Stimulated activated CD4-positive, alpha-beta T cell treated with anti-CD3 and anti-CD28 coated beads, Interleukin-2, amount 100 ng/mL, for 24 hours (primary cell): ENCODE results near the gene CACUL1.
A peak's percentile ranks its signal among the peaks of the same experiment; 100 is the strongest.
"Not testable (repeated sequence)": the region's sequence is repeated elsewhere in the genome, so short reads cannot be mapped to it uniquely, and the experiment has no call there.

ENCODE experiments used
- DNase-seq, 2 donors: peaks; one replicate each; pipeline ENCODE4 v3.0.0-alpha.2; 2020

Gene CACUL1

DNA sequence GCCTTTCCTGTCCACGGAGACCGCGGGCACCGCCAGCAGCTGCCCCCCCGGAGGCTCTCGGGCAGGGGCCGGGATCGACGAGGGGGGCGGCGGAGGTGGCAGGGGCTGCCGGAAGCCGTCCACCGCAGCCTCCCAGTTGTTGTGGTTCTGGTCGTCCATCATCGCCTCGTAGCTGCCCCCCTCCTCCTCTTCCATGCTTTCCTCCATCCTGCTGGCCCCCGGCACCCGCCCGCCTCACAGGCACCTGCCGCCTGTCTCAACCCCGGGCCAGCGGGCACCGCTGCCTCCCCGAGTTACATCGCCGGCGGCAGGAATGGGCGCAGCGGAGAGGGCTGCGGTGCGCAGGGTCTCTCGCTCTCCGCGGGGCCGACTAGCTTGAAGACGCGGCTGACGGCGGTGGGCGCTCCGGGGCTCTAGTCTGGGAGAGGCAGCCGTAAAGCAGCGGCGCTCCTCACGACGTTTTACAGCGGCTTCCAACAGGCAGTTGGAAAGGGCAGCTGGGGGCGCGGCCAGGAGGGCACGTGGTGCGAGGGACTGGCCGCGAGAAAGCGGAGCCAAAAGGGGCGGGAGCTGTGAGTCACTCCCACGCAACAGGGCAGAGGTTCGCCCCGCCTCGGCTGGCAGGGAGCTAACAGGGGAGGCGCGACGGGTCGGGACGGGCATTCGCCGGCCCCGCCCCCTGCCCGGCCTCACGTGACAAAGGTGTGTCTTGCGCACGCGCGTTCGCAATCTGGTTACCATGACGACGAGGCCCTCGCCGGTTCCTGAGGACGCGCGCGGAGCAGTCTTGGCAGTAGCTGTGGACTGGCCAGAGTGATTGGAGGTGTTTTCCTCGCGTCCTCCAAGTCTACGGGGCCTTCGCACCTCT, at the start of gene CACUL1:
Gene CACUL1 (minus strand): TSS at position 415 of the 868 bp plus-strand sequence. CDS start 208 bp downstream, at position 207.
- peak; percentile 99 for DNase-seq

DNA sequence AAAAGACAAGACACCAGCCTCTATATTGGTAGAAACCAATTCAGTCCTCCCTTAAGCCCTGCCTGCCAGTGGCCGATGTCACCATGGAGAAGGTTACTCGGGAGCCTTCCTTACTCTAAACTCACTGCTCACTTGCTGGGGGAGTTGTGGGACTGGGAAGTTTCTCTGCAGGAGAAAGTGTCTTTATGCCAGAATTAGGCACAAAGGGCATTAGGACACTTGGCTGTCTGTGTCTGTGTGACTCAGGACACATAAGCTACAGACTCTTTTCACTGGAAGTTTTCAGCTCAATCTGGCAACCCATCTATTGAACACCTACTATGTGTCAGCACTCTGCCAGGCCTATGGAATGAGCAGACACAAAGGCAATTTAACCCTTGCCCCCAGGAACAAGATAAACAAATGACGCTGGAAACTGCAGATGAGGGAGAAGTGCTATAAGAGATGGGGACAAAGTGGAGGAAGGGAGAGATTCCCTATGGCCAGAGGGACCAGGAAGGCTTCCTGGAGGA, 49.5 kb upstream of the CACUL1 start:
- DNase-seq: no peak

DNA sequence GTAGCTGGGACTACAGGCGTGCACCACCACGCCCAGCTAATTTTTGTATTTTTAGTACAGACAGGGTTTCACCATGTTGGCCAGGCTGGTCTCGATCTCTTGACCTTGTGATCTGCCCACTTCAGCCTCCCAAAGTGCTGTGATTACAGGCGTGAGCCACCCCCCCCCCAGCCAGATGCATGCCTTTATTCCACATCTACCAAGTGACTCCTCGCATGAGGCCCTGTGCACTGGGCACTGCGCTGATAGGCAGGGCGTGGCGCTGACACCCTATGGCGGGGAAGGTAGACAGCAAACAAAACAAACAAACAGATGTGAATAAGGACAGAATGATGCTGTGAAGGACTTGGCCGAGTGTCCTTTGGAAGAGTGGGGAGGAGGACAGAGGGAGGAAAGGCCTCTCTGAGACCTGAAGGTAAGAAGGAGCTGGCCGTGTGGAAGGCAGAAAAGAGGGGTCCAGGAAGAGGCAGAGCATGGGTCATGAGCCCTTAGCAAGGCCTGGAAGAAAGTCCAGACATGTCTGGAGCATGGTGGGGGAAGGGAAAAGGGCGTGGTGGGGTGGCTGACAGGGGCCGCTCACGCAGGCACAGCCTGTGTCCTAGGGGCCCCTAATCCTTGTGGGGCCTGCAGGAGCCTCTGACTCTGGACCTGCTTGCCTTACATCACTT, 47.5 kb upstream of the CACUL1 start:
- no peak for DNase-seq

DNA sequence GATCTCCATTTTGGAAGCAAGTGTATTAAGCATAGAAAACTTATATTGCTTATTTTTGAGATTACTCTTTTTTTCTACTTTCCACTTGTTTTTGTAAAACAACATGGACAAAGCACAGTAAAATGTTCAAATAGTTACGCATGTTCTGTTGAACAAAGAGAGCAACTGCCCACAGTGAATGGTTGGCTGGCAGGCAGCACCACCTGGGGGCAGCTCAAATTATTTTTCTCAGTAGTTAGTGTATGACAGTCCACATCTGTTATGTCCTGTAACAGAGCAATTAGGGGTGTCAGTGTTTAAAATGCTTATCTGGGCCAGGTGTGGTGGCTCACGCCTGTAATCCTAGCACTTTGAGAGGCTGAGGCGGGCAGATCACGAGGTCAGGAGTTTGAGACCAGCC, 46.1 kb upstream of the CACUL1 start:
- peak in 1 of 2 donors; percentile 4 for DNase-seq

DNA sequence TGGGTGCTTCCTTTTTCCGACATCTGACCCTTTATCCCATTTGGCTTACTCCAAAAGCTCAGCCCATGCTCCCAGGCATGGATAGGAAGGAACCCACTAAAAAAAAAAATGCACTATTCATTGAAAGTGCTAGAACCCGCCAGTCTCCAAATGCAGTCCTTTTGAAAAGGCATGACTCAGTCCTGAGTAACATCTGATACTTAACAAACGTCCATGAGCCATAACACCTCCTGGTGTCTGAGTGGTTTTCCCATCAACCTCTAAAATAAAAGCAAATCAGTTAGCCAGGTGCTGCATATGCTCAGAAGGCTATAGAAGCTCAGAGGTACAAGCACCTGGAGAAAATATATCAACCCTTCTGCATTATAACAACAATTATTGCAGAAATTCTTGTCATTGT, 45.0 kb upstream of the CACUL1 start:
- DNase-seq: no peak

DNA sequence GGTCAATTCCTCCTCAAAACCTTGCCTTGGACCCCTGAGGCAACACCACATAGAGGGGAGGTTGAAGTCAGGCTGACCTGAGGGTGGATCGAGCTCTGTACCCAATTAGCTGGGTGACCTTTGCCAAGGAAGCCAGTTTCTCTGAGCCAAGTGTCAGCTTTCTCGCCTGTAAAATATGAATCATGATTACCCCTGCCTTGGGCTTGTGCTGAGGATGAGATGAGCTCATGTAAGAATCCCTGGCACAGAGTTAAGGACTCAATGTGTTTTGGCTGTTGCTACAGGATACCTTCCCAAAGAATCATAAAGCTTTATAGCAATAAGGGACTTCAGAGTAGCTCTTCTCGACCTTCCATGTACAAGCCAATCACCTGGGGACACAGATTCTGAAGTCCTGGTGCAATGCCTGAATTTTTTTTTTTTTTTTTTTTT, 43.5 kb upstream of the CACUL1 start:
- no peak for DNase-seq

DNA sequence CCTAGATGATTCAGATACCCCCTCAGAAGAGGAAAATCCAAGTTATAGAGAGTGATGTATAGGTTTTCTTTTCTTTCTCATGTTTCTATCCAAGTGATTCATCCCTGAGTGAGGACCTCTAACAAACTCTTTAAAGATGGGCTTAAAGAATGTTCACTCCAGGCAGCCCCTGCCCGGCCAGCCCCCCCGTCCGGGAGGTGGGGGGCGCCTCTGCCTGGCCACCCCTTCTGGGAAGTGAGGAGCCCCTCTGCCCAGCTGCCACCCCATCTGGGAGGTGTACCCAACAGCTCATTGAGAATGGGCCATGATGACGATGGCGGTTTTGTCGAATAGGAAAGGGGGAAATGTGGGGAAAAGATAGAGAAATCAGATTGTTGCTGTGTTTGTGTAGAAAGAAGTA, 40.2 kb upstream of the CACUL1 start:
- DNase-seq: not testable (repeated sequence)

DNA sequence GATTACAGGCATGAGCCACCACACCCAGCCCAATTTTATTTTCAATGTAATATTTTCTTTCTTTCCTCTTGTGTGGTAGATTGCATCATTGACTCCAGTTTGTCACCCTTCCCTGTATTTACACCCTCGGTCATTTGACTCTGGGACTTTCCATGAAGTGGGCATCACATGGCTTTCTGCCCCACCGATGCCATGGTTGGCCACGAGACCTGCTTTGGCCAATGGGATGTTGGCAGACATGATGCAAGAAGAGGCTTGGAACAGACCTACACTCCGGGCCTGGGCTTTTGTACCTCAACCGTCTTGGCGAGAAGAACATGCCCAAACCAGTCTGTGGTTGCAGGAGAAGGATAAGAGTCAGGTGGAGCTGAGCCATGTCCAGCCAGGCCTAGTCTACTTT, 38.8 kb upstream of the CACUL1 start:
- no peak for DNase-seq

DNA sequence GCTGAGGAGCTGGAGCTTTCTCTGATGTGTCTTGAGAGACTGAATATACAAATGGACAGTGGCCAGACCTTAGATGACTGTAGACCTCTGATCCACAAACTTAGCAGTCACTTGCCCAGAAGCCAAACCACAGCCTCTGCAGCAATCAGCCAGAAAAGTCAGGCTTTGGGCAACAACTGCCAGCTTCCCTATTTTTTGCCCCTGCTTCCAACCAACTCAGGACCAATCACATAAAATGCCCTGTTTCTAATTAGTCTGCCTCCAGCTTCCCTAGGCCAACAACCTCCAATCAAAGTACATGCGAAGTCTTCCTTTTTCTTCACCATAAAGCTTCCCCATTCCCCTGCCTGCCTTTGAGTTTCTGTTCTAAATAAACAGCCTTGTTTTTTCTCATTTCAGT, 37.8 kb upstream of the CACUL1 start:
- no peak for DNase-seq

DNA sequence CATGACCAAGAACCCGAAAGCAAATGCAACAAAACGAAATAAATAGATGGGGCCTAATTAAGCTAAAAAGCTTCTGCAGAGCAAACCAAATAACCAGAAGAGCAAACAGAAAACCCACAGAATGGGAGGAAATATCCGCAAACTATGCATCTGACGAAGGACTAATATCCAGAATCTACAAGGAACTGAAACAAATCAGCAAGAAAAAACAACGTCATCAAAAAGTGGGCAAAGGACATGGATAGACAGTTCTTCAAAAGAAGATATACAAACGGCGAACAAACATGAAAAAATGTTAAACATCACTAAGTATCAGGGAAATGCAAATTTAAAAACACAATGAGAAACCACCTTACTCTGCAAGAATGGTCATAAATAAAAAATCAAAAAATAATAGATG, 35.3 kb upstream of the CACUL1 start:
- no peak for DNase-seq

DNA sequence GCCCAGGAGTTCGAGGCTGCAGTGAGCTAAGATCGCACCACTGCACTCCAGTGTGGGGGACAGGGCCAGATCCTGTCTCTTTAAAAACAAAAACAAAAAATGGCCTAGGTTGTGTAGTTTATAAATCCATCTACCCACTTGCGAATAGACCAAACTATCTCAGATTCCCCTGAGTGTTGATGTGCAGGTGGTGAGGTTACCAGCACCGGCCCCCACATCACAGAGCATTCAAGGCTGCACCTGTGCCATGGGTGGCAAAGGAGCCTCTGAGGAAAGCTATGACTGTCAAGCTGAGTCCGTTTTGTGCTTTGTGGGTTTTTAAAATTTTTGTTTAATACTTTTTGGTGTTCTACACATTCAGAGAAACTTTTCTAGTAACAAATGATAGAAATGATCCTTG, 30.8 kb upstream of the CACUL1 start:
- DNase-seq: no peak

DNA sequence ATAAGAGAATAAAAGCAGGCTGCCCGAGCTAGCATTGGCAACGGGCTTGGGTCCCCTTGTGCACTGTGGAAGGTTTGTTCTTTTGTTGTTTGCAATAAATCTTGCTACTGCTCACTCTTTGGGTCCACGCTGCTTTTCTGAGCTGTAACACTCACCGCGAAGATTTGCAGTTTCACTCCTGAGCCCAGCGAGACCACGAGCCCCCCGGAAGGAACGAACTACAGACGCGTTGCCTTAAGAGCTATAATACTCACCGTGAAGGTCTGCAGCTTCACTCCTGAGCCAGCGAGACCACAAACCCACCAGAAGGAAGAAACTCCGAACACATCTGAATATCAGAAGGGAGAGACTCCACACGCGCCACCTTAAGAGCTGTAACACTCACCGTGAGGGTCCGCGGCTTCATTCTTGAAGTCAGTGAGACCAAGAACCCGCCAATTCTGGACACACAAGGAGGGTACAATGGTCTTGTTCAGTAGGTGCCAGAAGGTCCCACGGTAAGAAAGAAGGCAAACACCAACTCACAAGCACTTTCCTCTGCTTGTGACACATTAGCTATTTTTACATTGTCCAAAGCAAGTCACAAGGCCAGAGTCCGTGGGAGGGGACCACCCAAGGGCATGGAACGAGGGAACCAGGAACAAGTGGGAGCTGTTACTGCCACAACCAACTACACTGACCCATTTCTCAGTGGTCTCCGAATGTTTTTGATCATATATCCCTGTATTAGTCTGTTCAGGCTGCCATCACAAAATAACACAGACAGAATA, 29.2 kb upstream of the CACUL1 start:
- DNase-seq: no peak

DNA sequence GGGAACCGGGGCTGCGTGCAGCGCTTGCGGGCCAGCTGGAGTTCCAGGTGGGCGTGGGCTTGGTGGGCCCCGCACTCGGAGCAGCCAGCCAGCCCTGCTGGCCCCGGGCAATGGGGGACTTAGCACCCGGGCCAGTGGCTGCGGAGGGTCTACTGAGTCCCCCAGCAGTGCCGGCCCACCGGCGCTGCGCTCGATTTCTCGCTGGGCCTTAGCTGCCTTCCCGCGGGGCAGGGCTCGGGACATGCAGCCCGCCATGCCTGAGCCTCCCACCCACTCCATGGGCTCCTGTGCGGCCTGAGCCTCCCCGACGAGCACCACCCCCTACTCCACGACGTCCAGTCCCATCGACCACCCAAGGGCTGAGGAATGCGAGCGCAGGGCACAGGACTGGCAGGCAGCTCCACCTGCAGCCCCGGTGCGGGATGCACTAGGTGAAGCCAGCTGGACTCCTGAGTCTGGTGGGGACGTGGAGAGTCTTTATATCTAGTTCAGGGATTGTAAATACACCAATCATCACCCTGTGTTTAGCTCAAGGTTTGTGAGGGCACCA, 28.2 kb upstream of the CACUL1 start:
- not testable (repeated sequence) for DNase-seq

DNA sequence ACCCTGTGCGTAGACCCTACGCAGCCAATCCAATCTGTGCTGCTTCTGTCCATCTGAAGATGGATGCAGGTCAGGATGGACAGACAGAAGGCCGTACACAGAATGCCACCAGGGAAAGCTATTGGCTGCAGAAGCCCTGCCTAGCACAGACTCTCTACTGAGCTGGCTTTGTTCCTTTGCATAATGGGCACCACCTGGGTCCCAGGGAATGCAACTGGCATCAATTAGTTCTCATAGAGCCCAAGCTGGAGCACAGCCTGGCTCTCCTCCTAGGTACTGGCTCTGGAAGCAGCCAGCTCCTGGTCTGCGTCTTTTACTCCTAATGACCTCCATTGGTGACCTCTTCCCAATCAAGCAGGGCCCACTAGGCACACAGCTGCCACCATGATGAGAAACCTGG, 26.8 kb upstream of the CACUL1 start:
- no peak for DNase-seq

DNA sequence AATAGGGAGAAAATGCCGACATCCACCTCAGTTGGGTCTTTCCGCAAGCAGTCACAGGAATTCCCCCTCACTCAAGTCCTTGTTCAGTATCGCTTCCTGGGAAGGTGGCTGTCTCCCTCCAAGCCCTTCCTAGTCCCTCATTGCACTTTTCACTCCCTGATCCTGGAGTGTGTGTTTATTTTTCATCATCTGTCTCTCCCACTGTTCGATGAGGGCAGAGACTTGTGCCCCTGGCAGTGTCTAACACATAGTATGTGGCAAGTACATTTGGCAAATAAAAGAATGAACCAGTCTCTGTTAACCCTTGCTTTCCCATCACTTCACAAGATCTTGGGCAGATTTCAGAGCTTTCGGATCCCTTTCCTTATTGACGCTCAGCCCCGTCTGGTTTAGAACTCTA, 24.0 kb upstream of the CACUL1 start:
- no peak for DNase-seq

DNA sequence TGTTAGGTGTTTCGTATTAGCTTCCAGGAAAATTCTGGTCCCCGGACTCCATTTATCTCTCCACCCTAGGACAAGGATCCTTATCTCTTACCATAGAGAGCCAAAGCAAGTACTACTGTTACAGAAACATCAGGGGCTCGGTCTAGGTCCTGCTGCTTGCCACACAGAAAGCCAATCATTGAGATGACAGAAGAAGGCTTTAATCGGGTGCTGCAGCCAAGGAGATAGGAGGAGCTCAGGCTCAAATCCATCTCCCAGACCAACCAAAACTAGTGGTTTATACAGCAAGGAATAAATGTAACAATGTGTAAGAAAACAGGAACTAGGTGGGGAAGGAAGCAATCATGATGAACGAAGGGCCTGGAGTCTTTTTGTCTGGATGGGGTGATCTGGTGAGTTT, 22.2 kb upstream of the CACUL1 start:
- no peak for DNase-seq

DNA sequence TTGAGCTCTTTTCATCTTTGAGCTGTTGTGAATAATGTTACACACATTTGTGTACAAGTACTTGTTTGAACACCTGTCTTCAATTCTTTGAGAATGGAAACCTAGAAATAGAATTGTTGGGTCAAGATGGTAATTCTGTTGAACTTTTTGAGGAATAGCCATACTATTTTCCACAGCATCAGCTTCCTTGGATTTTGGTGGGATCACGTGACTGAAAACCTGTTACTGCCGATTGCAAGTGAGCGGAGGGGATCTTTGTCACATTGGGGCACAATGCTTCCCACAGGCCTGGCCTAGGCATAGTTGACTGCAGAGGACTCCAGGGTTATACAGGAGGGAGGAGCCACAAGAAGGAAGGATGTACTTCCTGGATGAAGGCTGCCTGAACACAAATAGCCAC, 21.3 kb upstream of the CACUL1 start:
- no peak for DNase-seq

DNA sequence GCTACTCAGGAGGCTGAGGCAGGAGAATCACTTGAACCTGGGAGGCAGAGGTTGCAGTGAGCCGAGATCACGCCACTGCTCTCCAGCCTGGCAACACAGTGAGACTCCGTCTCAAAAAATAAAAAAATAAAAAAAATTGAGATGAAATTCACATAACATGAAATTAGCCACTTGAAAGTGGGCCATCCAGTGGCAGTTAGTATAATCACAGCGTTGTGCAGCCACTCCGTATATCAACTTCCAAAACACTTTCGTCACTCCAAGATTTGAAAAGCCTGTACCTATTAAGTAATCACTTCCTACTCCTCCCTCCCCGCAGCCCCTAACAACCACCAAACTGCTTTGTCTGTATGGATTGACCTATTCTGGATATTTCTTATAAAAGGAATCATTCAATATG, 20.7 kb upstream of the CACUL1 start:
- DNase-seq: no peak

DNA sequence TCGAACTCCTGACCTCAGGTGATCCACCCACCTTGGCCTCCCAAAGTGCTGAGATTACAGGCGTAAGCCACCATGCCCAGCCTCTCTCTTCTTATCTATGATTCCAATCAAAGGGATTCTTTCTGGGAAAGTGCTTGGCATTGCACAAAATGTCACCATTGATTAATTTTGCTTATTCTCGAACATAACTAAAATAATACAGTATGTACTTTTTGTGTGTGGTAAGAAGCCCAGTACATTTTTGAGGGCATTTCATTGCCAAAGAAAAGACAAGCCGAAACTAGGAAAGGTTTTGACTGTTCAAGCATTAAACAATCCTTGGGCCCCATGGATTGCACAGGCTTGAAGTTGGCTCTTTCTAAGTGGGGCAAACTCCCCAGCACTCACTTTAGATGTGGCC, 18.3 kb upstream of the CACUL1 start:
- no peak for DNase-seq

DNA sequence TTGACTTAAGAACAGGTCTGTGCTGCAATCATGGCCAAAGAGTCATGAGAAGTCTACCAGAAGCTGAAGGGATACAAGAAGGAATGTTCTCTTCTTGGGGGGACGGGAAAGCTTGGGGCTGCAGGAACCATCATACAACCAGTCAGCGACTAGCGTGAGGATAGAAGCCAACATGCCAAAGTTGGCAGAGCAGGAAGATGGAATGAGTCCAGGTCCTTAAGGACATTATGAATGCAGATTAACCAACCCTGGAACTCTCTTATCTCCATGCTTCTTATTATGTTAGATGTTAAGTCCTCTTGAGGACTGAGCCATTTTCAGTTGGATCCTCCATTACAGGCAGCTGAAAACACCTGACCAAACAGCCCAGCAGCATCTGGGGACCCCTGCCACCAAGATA, 17.2 kb upstream of the CACUL1 start:
- no peak for DNase-seq

DNA sequence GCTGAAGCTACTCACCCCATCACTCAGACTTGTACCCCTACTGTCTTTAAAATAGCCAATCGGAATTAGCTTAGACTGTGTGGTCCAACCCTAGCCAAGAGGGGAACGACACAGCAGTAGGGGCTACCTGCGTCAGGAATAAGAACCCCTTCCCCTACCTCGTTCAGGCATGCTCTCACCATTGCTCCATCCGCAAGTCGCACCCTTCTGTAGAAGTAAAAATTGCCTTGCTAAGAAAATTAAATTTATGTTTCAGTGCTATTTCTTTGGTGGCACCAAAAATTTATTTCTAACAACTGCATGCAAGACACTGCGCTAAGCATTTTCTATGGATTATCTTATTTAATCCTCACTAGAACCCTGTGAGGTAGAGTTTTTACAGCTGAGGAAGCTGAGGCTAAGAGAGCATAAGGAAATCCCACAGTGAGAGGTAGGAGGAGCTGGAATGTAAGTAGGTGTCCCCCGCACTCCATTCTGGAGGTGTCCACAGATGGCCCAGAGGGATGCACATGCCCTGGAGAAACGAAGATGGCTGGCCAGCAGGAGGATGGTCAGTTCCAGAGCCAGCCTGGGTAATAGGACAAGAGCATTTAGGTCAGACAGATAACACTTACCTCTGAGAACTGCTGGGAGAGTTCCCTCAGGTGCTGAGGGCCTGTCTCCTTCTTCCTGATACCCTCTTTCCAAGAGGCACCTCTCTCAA, 15.3 kb upstream of the CACUL1 start:
- DNase-seq: no peak
